Neuronal stem cell (in vitro differentiated cells): ENCODE results near the gene GAGE2A.

Experiments
- DNase-seq: peaks from one replicate; pipeline ENCODE4 v3.0.0-alpha.2; 2013; ENCODE audit warnings: low spot score
- H2AFZ ChIP-seq: one replicate; pipeline ENCODE4 v1.6.1; 2013; ENCODE audit warnings: mild to moderate bottlenecking, low read length, inconsistent platforms
- H2AK5ac ChIP-seq: 2 replicates; pipeline ENCODE4 v1.6.1; 2013; ENCODE audit warnings: low read depth, mild to moderate bottlenecking, inconsistent platforms, low read length, moderate library complexity, mixed read lengths
- H2BK120ac ChIP-seq: 2 replicates; pipeline ENCODE4 v1.6.1; 2013; ENCODE audit warnings: low read depth, mild to moderate bottlenecking, inconsistent platforms, low read length, moderate library complexity, mixed read lengths
- H2BK12ac ChIP-seq: one replicate; pipeline ENCODE4 v1.6.1; 2013; ENCODE audit warnings: low read length, inconsistent platforms
- H2BK15ac ChIP-seq: 2 replicates; pipeline ENCODE4 v1.6.1; 2013; ENCODE audit warnings: mild to moderate bottlenecking, low read length, inconsistent platforms, mixed read lengths
- H2BK5ac ChIP-seq: one replicate; pipeline ENCODE4 v1.6.1; 2013; ENCODE audit warnings: inconsistent platforms, mild to moderate bottlenecking, low read length, moderate library complexity
- H3K14ac ChIP-seq: one replicate; pipeline ENCODE4 v1.6.1; 2013; ENCODE audit warnings: low read length, inconsistent platforms
- H3K18ac ChIP-seq: 2 replicates; pipeline ENCODE4 v1.6.1; 2013; ENCODE audit warnings: low read length, inconsistent platforms
- H3K23ac ChIP-seq: 2 replicates; pipeline ENCODE4 v1.6.1; 2013; ENCODE audit warnings: low read depth, mild to moderate bottlenecking, mixed read lengths, low read length, inconsistent platforms; ENCODE audit not compliant: poor library complexity
- H3K27ac ChIP-seq: replicated peaks from 3 replicates; pipeline ENCODE4 v1.5.1; 2013; ENCODE audit warnings: low read length, inconsistent platforms
- H3K27me3 ChIP-seq, 3 experiments: 2 replicates each; pipeline ENCODE4 v1.6.1; 2013; ENCODE audit warnings: low read length in 3 of 3, mild to moderate bottlenecking in 2 of 3, inconsistent platforms in 1 of 3, low read depth in 1 of 3, mixed read lengths in 1 of 3, moderate library complexity in 1 of 3; ENCODE audit not compliant: control insufficient read depth in 3 of 3, insufficient read depth in 3 of 3
- H3K36me3 ChIP-seq, 2 donors: replicated peaks in 1 of 2; 2 replicates each; pipeline ENCODE4 v1.6.1; 2013; ENCODE audit warnings: low read length in 2 of 2; ENCODE audit not compliant: control insufficient read depth in 2 of 2, insufficient read depth in 2 of 2
- H3K4ac ChIP-seq: 2 replicates; pipeline ENCODE4 v1.6.1; 2013; ENCODE audit warnings: inconsistent platforms, mild to moderate bottlenecking, low read length, moderate library complexity
- H3K4me1 ChIP-seq, 2 donors: 1 replicate in 1 of 2; 2 replicates in 1 of 2; pipeline ENCODE4 v1.6.1; 2013; ENCODE audit warnings: low read length in 2 of 2, low read depth in 1 of 2; ENCODE audit not compliant: control insufficient read depth in 2 of 2, insufficient read depth in 1 of 2
- H3K4me2 ChIP-seq: one replicate; pipeline ENCODE4 v1.6.1; 2013; ENCODE audit warnings: mild to moderate bottlenecking, low read length, inconsistent platforms; ENCODE audit not compliant: insufficient read depth, poor library complexity, severe bottlenecking
- H3K4me3 ChIP-seq, 2 donors: 2 replicates each; pipeline ENCODE4 v1.5.1; 2013; ENCODE audit warnings: low read length in 2 of 2, mild to moderate bottlenecking in 2 of 2, inconsistent platforms in 1 of 2, moderate library complexity in 1 of 2
- H3K79me1 ChIP-seq: one replicate; pipeline ENCODE4 v1.6.1; 2013; ENCODE audit warnings: low read depth, mild to moderate bottlenecking, inconsistent platforms, low read length, moderate library complexity
- H3K9ac ChIP-seq: one replicate; pipeline ENCODE4 v1.6.1; 2013; ENCODE audit warnings: mild to moderate bottlenecking, low read depth, low read length, inconsistent platforms; ENCODE audit not compliant: poor library complexity
- H3K9me3 ChIP-seq, 2 donors: replicated peaks in 1 of 2; 2 replicates each; pipeline versions ENCODE3 to v1.6.1; 2013; ENCODE audit warnings: low read length in 2 of 2, mild to moderate bottlenecking in 2 of 2, inconsistent platforms in 1 of 2, low read depth in 1 of 2, mixed read lengths in 1 of 2, moderate library complexity in 1 of 2; ENCODE audit not compliant: control insufficient read depth in 2 of 2, insufficient read depth in 1 of 2
- H4K8ac ChIP-seq: one replicate; pipeline ENCODE4 v1.6.1; 2013; ENCODE audit warnings: low read depth, mild to moderate bottlenecking, inconsistent platforms, low read length, moderate library complexity
- H4K91ac ChIP-seq: one replicate; pipeline ENCODE4 v1.6.1; 2013; ENCODE audit warnings: low read length, low read depth, mild to moderate bottlenecking, inconsistent platforms; ENCODE audit not compliant: poor library complexity
- WGBS, 2 donors: extraction: QIAGEN DNeasy Blood & Tissue Kit; methylation state at CpG; one replicate each; pipeline ENCODE4 v1.1.7; 2013; ENCODE audit warnings: missing lambda C conversion rate in 2 of 2, mixed read lengths in 1 of 2; ENCODE audit not compliant: insufficient read length in 2 of 2, insufficient replicate concordance in 1 of 2; ENCODE audit errors: extremely low coverage in 2 of 2; 5-methylcytosine and 5-hydroxymethylcytosine counted together

The GAGE2A gene

DNA sequence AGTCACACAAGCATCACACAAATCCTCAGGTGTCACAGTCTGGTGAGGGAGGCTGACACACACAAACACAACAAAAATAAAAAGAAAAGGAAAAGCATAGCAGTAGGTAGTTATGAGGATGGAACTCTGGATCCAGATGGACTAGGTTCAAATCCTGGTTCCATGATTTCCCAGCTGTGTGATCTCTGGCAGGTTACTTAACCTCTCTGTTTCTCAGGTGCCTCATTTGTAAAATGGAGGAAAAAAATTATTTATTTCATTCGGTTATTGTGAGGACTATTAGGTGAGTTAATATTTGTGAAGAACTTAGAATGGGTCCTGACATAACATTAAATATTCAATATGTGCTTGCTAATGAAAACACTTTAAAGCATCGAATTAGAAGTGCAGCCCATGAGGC, 29.3 kb downstream of the GAGE2A start:
- H3K23ac ChIP-seq: no peak overlapping the region
- no peaks in the 10 kb centered on the region for H3K9me3 ChIP-seq
- no peak overlapping the region for H4K8ac ChIP-seq
- no peak overlapping the region for H3K4ac ChIP-seq
- H3K27me3 ChIP-seq: no peaks in the 10 kb centered on the region
- no peaks in the 10 kb centered on the region for H3K4me1 ChIP-seq
- no peak overlapping the region for H2AK5ac ChIP-seq
- H2BK15ac ChIP-seq: no peak overlapping the region
- no CpG with 5 or more reads among the region's 2 CpGs for WGBS, 2 donors
- H3K27ac ChIP-seq: no peak overlapping the region
- H4K91ac ChIP-seq: no peak overlapping the region
- no peak overlapping the region for H3K9ac ChIP-seq
- no peak overlapping the region for H3K14ac ChIP-seq
- no peaks in the 10 kb centered on the region for H3K36me3 ChIP-seq
- DNase-seq: no peak
- H2BK5ac ChIP-seq: no peak overlapping the region
- no peaks in the 10 kb centered on the region for H3K79me1 ChIP-seq
- no peak overlapping the region for H3K4me2 ChIP-seq
- no peak overlapping the region for H2AFZ ChIP-seq
- H3K4me3 ChIP-seq: no peak overlapping the region
- no peak overlapping the region for H2BK120ac ChIP-seq
- H2BK12ac ChIP-seq: no peak overlapping the region
- H3K18ac ChIP-seq: no peak overlapping the region

DNA sequence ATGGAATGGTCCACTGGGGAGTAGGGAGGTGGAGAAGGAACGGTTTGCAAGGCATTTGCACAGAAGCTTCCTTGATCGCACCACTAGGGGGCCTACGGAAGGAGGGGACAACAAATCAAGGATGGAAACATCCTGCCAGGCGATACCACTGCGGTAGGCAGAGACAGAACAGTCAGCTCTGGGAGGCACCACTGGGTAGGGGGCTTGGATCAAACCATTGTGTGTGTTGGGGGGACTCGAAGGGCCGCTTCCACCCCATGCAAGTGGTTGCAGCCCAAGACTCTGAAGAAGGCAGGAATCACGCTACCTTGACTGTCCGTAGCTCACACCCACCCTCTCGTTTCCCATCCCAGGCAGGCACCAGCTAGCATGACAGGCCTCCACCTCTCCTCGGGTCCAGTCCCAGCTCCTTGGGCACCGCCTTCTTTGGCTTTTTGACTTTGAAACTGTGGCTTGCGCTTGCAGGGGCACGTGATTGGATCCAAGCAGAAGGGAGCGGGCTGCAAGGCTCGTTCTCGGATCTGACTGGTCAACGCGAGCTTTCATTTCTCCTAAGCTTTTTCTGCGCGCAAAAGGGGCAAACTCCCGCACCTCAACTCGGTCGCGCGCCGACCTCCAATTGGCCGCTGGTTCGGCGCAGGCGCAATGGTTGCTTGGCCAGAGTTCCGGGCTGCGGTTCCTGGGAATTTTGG, 37.9 kb downstream of the GAGE2A start:
- Histone ChIP-seq H3K4me1 (no peaks in the 10 kb centered on the region), H3K9ac (no peak overlapping the region), H3K23ac (no peak overlapping the region), H2BK12ac (no peak overlapping the region), H2AK5ac (no peak overlapping the region), H3K36me3 (no peaks in the 10 kb centered on the region), H4K91ac (no peak overlapping the region), H3K18ac (no peak overlapping the region), H2AFZ (no peak overlapping the region), H3K4me2 (no peak overlapping the region), H3K14ac (no peak overlapping the region), H3K27ac (no peak overlapping the region), H2BK5ac (no peak overlapping the region), H3K4ac (no peak overlapping the region), H2BK120ac (no peak overlapping the region), H3K27me3 (no peaks in the 10 kb centered on the region), H3K4me3 (no peak overlapping the region), H4K8ac (no peak overlapping the region), H2BK15ac (no peak overlapping the region), H3K79me1 (no peaks in the 10 kb centered on the region), H3K9me3 (peaks cover 0 to 5% of the 10 kb centered on the region in 2 donors)
- no peak for DNase-seq
- WGBS, 2 donors: no CpG with 5 or more reads among the region's 33 CpGs

DNA sequence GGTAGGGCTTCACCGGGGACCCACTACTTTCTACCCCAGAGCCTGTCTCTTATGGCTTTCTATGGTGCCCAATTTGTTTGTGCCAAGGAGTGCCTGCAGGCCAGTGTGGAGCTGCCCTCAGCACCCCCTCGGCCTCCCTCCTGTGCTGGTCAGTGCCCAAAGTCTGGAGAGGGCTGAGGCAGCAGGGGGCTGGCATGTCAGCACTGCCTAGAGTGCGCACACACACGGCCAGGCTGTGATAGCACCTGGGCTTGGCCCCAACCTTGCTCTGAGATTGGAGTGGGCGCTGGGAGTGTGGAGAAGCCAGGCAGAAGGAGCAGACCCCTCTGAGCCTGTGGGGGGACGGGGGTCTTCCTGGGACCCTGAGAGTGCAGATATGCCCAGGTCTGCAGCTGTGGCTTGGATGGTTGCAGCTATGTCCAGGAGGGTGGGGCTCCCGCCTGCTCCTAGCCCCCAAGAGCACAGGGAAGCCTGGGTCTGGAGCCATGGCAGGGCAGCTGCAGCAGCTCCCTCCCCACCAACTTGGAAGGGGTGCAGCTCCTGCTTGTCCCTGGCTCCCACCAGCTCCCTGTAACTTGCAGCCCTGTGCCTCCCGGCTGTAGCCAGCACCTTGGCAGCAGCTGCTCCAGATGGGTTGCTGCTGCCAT, 55.8 kb downstream of the GAGE2A start:
- H2BK15ac ChIP-seq: no peak overlapping the region
- no peak overlapping the region for H2AFZ ChIP-seq
- no peaks in the 10 kb centered on the region for H3K4me1 ChIP-seq
- H2BK120ac ChIP-seq: no peak overlapping the region
- no peak for DNase-seq
- H4K8ac ChIP-seq: no peak overlapping the region
- no peak overlapping the region for H4K91ac ChIP-seq
- no peak overlapping the region for H3K27ac ChIP-seq
- no peak overlapping the region for H3K18ac ChIP-seq
- H3K36me3 ChIP-seq: no peaks in the 10 kb centered on the region
- WGBS, 2 donors: no CpG with 5 or more reads among the region's 8 CpGs
- H3K9ac ChIP-seq: no peak overlapping the region
- H3K23ac ChIP-seq: no peak overlapping the region
- H3K4me3 ChIP-seq: no peak overlapping the region
- no peak overlapping the region for H3K14ac ChIP-seq
- no peak overlapping the region for H2AK5ac ChIP-seq
- H3K4ac ChIP-seq: no peak overlapping the region
- H3K27me3 ChIP-seq: peaks cover 0 to 2% (median 0%) of the 10 kb centered on the region in 3 experiments
- H3K79me1 ChIP-seq: no peaks in the 10 kb centered on the region
- H2BK5ac ChIP-seq: no peak overlapping the region
- H3K9me3 ChIP-seq: no peaks in the 10 kb centered on the region
- H2BK12ac ChIP-seq: no peak overlapping the region
- H3K4me2 ChIP-seq: no peak overlapping the region
